ENCODE data around the gene AACS. TPM values are rescaled to one million over a fixed set of nuclear protein-coding genes. Genes with fewer than 3 reads are reported as not detected.

AACS gene
- total RNA-seq, 2 experiments from 2014 or later, result 10.2 to 24.6 TPM

- Histone ChIP-seq H3K27ac (ENCODE audit: low read depth, low read length, poor library complexity, severe bottlenecking) (no peak overlapping the region), H3K4me3 (ENCODE audit: low read depth, low read length, poor library complexity, severe bottlenecking) (no peak overlapping the region), H3K36me3 (ENCODE audit: insufficient read depth, low read length) (no peaks in the 10 kb centered on the region), H3K4me1 (ENCODE audit: insufficient read depth, low read length, poor library complexity, severe bottlenecking) (peaks cover 10% of the 10 kb centered on the region), H3K9me3 (ENCODE audit: low read length) (no peaks in the 10 kb centered on the region), H2AFZ (ENCODE audit: low read length) (no peak overlapping the region), H3K79me2 (ENCODE audit: insufficient read depth, low read depth, low read length) (no peaks in the 10 kb centered on the region), H3K4me2 (ENCODE audit: low read length) (no peak overlapping the region), H4K20me1 (ENCODE audit: insufficient read depth, low read length) (no peaks in the 10 kb centered on the region), H3K9me2 (ENCODE audit: insufficient read depth, low read length) (no peaks in the 10 kb centered on the region)
- TF ChIP-seq CTCF (conservative IDR thresholded peaks at IDR 0.05; ENCODE audit: low read length) (no peak), EZH2phosphoT487 (IDR thresholded peaks at IDR 0.05; ENCODE audit: borderline replicate concordance, low read depth, low read length) (no peak)
- intact Hi-C loops (cut with micrococcal nuclease; ENCODE audit: unreplicated experiment), result no loop called here
- BruUV-seq (replicated peaks), result no TSS peak
- POLR2A ChIA-PET, result interaction anchor here (0.6 to 1.3 kb wide), 3 partner anchors 10 to 93 kb away, joined by 3 to 4 read pairs (median 4); no protein-coding TSS in a partner anchor
- DNase-seq (ENCODE audit: low spot score), result no peak
- CTCF ChIA-PET (ENCODE audit: unreplicated experiment), result no interaction called here
Observed at GRCh38 chr12:125069616-125070015, 4.4 kb downstream of the AACS start.

GRCh38 chr12:125070112-125070511, 4.9 kb downstream of the AACS start:
- POLR2A ChIA-PET, result interaction anchor here (1.0 to 1.3 kb wide), 2 partner anchors 9 to 10 kb away, joined by 3 to 4 read pairs; no protein-coding TSS in a partner anchor
- BruUV-seq (replicated peaks), result no TSS peak

More at GRCh38 chr12:125070112-125070511, 4.9 kb downstream of the AACS start:
- Histone ChIP-seq H3K27ac (ENCODE audit: low read depth, low read length, poor library complexity, severe bottlenecking) (no peak overlapping the region), H3K4me2 (ENCODE audit: low read length) (no peak overlapping the region), H3K79me2 (ENCODE audit: insufficient read depth, low read depth, low read length) (no peaks in the 10 kb centered on the region), H3K9me2 (ENCODE audit: insufficient read depth, low read length) (no peaks in the 10 kb centered on the region), H3K4me1 (ENCODE audit: insufficient read depth, low read length, poor library complexity, severe bottlenecking) (peaks cover 10% of the 10 kb centered on the region), H2AFZ (ENCODE audit: low read length) (no peak overlapping the region), H4K20me1 (ENCODE audit: insufficient read depth, low read length) (no peaks in the 10 kb centered on the region), H3K36me3 (ENCODE audit: insufficient read depth, low read length) (no peaks in the 10 kb centered on the region), H3K4me3 (ENCODE audit: low read depth, low read length, poor library complexity, severe bottlenecking) (no peak overlapping the region), H3K9me3 (ENCODE audit: low read length) (no peaks in the 10 kb centered on the region)
- CTCF ChIA-PET (ENCODE audit: unreplicated experiment), result no interaction called here
- no peak for DNase-seq (ENCODE audit: low spot score)
- intact Hi-C loops (cut with micrococcal nuclease; ENCODE audit: unreplicated experiment), result no loop called here
- no peak for TF ChIP-seq CTCF (conservative IDR thresholded peaks at IDR 0.05; ENCODE audit: low read length)
- no peak for TF ChIP-seq EZH2phosphoT487 (IDR thresholded peaks at IDR 0.05; ENCODE audit: borderline replicate concordance, low read depth, low read length)
